GM23248 (cell line): ENCODE measurements around the gene SERPINA12.

Experiments
- EZH2 ChIP-seq: fragments of 200-600 bp; sonication (generic); IDR thresholded peaks from 2 replicates; pipeline ENCODE4 v1.6.1; 2018; ENCODE audit warnings: antibody characterized with exemption, mild to moderate bottlenecking; ENCODE audit not compliant: insufficient read depth, poor library complexity, severe bottlenecking
- EZH2phosphoT487 ChIP-seq: fragments of 200-600 bp; sonication (generic); IDR thresholded peaks from 2 replicates; pipeline ENCODE4 v1.6.1; 2018; ENCODE audit warnings: antibody characterized with exemption, moderate library complexity, mild to moderate bottlenecking, low read depth; ENCODE audit not compliant: insufficient read depth

- TF ChIP-seq EZH2 = no peak
- TF ChIP-seq EZH2phosphoT487 = no peak
Measured at GRCh38 chr14:94523265-94523664, 14.0 kb upstream of the SERPINA12 start.
